Activated CD8-positive, alpha-beta memory T cell treated with anti-CD3 and anti-CD28 coated beads, Interleukin-2, amount 50 U/mL, for 24 hours (primary cell): ENCODE data around the gene PABPC1L.

Source experiments
- DNase-seq: peaks from one replicate; pipeline ENCODE4 v3.0.0-alpha.2; 2020; ENCODE audit errors: extremely low read depth

Gene PABPC1L

DNA sequence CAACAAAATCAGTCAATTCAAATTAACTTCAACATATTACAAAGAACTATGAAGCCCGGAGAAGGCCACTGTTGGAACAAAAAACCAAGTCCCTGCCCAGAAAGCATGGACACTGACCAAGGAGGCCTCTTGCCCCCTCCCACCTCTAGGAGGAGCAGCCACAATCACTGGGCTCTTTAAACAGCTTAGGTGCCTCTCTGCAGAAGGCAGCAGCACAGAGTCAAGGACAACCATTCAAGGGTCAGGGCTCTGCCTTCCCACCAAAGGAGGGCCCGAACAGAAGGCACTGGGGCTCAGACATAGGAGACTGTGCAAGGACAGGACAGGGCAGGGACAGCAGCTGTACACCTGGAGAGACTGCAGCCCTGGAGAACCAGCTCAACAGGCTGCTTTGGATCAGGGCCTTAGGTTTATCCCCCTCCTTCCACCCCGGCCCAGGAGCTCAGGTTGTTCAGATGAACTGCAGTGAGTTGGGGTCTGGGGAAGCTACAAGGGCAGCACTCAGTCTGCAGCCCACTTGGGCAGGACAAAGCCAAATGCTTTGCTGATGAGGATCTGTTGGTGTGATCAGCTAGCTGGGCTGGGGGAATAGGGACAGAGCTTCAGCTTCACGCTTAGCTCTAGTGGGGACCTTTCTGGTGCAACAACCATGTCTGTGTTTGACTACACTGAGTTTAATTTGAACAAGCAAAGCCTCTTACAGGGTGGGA lies 32.6 kb downstream of the PABPC1L start:
- no peak for DNase-seq

GRCh38 chr20:44943828-44944227 lies 34.0 kb downstream of the PABPC1L start:
- no peak for DNase-seq

DNA sequence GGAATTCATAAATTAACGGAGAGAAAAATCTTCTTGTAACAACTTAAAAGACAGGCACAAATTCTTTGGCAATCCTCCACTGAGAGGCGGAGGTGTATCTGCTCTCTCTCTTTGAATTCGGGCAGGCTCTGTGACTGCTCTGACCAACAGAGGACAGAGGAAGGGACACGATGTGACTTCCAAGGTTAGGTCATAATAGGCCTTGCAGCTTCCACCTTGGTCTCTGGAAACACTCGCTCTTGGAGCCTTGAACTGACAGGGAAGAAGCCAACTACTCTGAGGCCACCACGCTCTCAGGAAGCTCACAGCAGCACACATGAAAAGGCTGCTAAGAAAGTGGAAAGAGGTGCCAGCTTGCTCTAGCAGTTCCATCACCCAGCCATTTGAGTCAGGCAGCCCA lies 35.4 kb downstream of the PABPC1L start:
- DNase-seq, result no peak

GRCh38 chr20:44946271-44946852 lies 36.5 kb downstream of the PABPC1L start:
- no peak for DNase-seq

GRCh38 chr20:44948107-44948506 lies 38.2 kb downstream of the PABPC1L start:
- DNase-seq, result no peak

GRCh38 chr20:44948513-44948912 lies 38.7 kb downstream of the PABPC1L start:
- no peak for DNase-seq

DNA sequence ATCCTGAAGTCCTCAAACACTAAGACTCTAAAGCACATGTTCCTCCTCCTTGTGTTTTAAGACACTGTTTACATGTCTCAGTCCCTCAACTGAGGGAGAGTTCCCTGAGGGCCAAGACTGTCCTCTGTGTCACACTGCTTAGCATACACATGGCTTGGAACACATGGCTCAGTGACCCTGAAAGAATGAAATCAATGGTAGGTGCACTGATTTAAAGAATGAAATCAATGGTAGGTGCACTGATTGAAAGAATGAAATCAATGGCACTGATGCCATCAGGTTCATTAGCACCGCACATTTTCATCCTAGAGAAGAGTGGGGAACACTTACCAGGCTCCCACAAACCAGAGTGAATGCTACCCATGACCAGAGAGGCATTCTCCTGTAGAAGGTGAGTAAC lies 40.5 kb downstream of the PABPC1L start:
- DNase-seq, result no peak

GRCh38 chr20:44952731-44953130 lies 42.9 kb downstream of the PABPC1L start:
- DNase-seq, result no peak

DNA sequence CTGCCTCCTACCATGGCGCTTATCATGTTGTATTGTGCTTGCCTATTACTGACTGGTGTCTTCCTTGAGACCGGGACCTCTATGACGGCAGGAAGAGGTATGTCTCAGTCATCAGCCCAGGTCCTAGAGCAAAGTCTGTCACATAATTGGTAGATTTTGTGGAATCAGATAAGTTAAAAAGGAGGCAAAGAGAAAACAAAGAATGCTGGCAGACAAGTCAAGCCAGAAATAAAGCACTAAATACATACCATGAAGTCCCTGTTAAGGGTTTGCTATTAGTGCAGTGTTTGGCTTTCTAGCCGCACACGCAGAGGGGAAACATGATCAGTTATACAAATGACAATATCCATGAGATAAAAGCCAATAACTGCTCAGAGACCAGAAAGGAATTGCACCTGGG lies 44.4 kb downstream of the PABPC1L start:
- no peak for DNase-seq

- DNase-seq, result no peak
Measured at GRCh38 chr20:44955270-44955669, 45.4 kb downstream of the PABPC1L start.

GRCh38 chr20:44956410-44956809 lies 46.5 kb downstream of the PABPC1L start:
- DNase-seq, result no peak

GRCh38 chr20:44958276-44958675 lies 48.4 kb downstream of the PABPC1L start:
- DNase-seq, result no peak

GRCh38 chr20:44959082-44959637 lies 49.3 kb downstream of the PABPC1L start:
- DNase-seq, result no peak

- DNase-seq, result peak; percentile 57
Measured at GRCh38 chr20:44959638-44960102, 49.8 kb downstream of the PABPC1L start.

- DNase-seq, result peak; percentile 87
Measured at GRCh38 chr20:44960103-44960852, 50.4 kb downstream of the PABPC1L start, which contains the start of gene TOMM34. Gene TOMM34, minus strand, starts transcription at chr20:44960397. Its CDS starts 64 bp downstream, at chr20:44960333.

DNA sequence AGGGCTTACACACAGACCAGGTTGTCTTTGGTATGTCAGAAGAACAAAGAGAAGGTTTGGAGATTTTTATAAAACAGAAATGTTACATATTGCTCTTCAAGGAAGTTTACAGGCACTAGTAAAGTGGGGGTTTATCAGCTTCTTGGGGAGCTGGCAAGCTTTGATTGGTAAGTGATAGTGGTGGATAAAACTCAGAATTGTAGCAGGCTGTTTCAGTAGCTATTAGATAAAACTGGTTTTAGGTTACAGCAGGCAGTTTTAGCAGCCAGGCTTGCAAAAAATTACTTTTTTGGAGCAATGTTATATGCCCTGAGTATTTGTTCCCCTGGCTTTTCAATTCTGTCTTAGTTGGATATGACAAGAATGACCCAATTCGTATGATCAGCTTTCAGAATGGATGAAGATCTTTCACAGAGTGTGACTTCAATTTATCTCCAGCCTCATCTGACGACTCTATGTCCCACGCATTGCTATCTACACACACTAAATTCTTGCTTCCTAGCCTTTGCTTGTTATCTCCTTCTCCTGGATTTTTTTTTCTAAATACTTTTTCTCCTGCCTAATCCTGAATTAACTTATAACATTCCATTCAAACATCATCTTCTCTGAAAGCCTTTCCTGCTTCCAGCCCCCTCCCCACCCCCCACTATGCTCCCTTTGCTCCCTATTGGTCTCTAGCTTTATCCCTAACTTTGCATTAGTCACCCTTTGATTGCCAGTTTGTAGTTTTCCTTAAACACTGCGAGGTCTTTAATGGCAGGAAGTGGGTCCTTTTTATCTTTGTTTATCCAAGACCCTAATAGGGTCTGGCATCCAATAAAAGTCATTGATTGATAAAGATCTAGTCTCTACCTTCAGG lies 51.4 kb downstream of the PABPC1L start:
- DNase-seq, result no peak

GRCh38 chr20:44961870-44962267 lies 52.0 kb downstream of the PABPC1L start:
- no peak for DNase-seq

- no peak for DNase-seq
Measured at GRCh38 chr20:44962483-44962882, 52.6 kb downstream of the PABPC1L start.

GRCh38 chr20:44963325-44964215 lies 53.7 kb downstream of the PABPC1L start:
- no peak for DNase-seq

GRCh38 chr20:44965651-44966029 lies 55.8 kb downstream of the PABPC1L start:
- no peak for DNase-seq
